Ishikawa (cell line): ENCODE measurements around the gene TECTB.

ENCODE experiments used
- CEBPB ChIP-seq: IDR thresholded peaks from 2 replicates; pipeline ENCODE4 v1.6.1; 2012
- CREB1 ChIP-seq: IDR thresholded peaks from 2 replicates; pipeline ENCODE4 v1.6.1; 2012; ENCODE audit warnings: low read depth
- EGR1 ChIP-seq: IDR thresholded peaks from 2 replicates; pipeline ENCODE4 v1.6.1; 2012
- EP300 ChIP-seq: IDR thresholded peaks from 2 replicates; pipeline ENCODE4 v1.6.1; 2012; ENCODE audit warnings: borderline replicate concordance
- FOXM1 ChIP-seq: IDR thresholded peaks from 2 replicates; pipeline ENCODE4 v1.6.1; 2012; ENCODE audit warnings: low read depth, borderline replicate concordance
- MAX ChIP-seq: IDR thresholded peaks from 2 replicates; pipeline ENCODE4 v1.6.1; 2012
- NFIC ChIP-seq: IDR thresholded peaks from 2 replicates; pipeline ENCODE4 v1.6.1; 2012
- RAD21 ChIP-seq: IDR thresholded peaks from 2 replicates; pipeline ENCODE4 v1.6.1; 2012; ENCODE audit warnings: low read depth
- TAF1 ChIP-seq: IDR thresholded peaks from 2 replicates; pipeline ENCODE4 v1.6.1; 2012; ENCODE audit warnings: low read depth, mild to moderate bottlenecking
- TCF12 ChIP-seq: IDR thresholded peaks from 2 replicates; pipeline ENCODE4 v1.6.1; 2012; ENCODE audit warnings: low read depth
- TEAD4 ChIP-seq: IDR thresholded peaks from 2 replicates; pipeline ENCODE4 v1.6.1; 2012
- YY1 ChIP-seq: IDR thresholded peaks from 2 replicates; pipeline ENCODE4 v1.6.1; 2012; ENCODE audit warnings: low read depth
- ZBTB7A ChIP-seq: IDR thresholded peaks from 2 replicates; pipeline ENCODE4 v1.6.1; 2012; ENCODE audit warnings: low read depth
- TF ChIP-seq, protein P1 (sequence below): IDR thresholded peaks from 2 replicates; pipeline ENCODE4 v1.6.1; 2012; ENCODE audit warnings: low read depth, mild to moderate bottlenecking
- TF ChIP-seq, protein P2 (sequence below): IDR thresholded peaks from 2 replicates; pipeline ENCODE4 v1.6.1; 2012

TECTB gene

GRCh38 chr10:112239347-112239746 is 43.9 kb upstream of the TECTB start:
- TF ChIP-seq, protein P1, sequence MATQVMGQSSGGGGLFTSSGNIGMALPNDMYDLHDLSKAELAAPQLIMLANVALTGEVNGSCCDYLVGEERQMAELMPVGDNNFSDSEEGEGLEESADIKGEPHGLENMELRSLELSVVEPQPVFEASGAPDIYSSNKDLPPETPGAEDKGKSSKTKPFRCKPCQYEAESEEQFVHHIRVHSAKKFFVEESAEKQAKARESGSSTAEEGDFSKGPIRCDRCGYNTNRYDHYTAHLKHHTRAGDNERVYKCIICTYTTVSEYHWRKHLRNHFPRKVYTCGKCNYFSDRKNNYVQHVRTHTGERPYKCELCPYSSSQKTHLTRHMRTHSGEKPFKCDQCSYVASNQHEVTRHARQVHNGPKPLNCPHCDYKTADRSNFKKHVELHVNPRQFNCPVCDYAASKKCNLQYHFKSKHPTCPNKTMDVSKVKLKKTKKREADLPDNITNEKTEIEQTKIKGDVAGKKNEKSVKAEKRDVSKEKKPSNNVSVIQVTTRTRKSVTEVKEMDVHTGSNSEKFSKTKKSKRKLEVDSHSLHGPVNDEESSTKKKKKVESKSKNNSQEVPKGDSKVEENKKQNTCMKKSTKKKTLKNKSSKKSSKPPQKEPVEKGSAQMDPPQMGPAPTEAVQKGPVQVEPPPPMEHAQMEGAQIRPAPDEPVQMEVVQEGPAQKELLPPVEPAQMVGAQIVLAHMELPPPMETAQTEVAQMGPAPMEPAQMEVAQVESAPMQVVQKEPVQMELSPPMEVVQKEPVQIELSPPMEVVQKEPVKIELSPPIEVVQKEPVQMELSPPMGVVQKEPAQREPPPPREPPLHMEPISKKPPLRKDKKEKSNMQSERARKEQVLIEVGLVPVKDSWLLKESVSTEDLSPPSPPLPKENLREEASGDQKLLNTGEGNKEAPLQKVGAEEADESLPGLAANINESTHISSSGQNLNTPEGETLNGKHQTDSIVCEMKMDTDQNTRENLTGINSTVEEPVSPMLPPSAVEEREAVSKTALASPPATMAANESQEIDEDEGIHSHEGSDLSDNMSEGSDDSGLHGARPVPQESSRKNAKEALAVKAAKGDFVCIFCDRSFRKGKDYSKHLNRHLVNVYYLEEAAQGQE: no peak
- TF ChIP-seq EP300: no peak
- no peak for TF ChIP-seq EGR1
- TF ChIP-seq TAF1: no peak
- TF ChIP-seq MAX: no peak
- no peak for TF ChIP-seq TEAD4
- no peak for TF ChIP-seq CEBPB
- TF ChIP-seq CREB1: no peak
- no peak for TF ChIP-seq TCF12
- TF ChIP-seq RAD21: no peak
- TF ChIP-seq NFIC: no peak
- TF ChIP-seq FOXM1: no peak
- TF ChIP-seq, protein P2, sequence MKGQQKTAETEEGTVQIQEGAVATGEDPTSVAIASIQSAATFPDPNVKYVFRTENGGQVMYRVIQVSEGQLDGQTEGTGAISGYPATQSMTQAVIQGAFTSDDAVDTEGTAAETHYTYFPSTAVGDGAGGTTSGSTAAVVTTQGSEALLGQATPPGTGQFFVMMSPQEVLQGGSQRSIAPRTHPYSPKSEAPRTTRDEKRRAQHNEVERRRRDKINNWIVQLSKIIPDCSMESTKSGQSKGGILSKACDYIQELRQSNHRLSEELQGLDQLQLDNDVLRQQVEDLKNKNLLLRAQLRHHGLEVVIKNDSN: no peak
- no peak for TF ChIP-seq ZBTB7A
- TF ChIP-seq YY1: no peak

DNA sequence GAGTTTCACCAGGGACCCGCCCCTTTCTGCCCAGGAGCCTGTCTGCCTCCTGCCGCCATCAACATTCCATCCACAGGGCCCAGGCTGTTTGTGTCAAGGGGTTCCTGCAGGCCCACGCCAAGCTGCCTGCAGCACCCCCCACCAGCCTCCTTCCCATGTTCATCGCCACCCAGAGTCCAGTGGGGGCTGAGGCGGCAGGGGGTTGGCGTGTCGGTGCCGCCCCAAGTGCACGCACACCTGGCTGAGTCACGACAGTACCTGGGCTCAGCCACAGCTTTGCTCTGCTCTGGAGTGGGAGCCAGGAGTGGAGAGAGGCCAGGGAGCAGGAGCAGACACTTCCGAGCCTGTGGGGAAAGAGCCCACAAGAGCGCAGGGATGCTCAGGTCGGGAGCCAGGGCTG is 42.8 kb upstream of the TECTB start:
- no peak for TF ChIP-seq RAD21
- no peak for TF ChIP-seq TEAD4
- no peak for TF ChIP-seq EP300
- TF ChIP-seq FOXM1: no peak
- TF ChIP-seq ZBTB7A: no peak
- TF ChIP-seq, protein P2: no peak
- no peak for TF ChIP-seq EGR1
- no peak for TF ChIP-seq YY1
- TF ChIP-seq CEBPB: no peak
- TF ChIP-seq NFIC: no peak
- no peak for TF ChIP-seq TCF12
- TF ChIP-seq, protein P1: no peak
- TF ChIP-seq MAX: no peak
- TF ChIP-seq TAF1: no peak
- TF ChIP-seq CREB1: no peak

DNA sequence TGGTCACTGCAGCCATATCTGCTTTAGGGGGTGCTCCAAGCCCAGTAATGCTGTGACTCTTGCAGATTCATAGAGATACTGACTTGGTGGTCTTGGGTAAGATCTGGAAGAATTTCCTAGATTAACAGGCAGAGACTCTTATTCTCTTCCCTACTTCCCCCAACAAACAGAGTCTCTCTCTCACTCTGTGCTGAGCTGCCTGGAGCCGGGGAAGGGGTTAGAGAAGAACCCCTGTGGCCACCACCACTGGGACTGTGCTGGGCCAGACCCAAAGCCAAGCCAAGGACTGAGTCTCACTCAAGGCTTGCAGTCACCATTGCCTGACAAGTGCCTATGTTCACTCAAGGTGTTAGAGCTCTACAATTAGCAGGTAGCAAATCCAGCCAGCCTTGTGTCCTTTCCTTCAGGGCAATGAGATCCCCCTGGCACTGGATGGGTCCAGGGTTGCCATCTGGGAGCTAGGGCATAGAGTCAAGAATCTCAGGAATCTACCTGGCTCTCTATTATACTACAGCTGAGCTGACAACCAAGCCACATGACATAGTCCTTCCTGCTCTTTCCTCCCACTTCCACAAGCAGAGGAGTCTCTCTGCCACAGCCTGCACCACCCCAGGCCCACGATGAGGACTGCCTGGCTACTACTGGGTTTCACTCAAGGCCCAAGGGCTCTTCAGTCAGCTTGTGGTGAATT is 41.4 kb upstream of the TECTB start:
- TF ChIP-seq, protein P2: no peak
- TF ChIP-seq TCF12: no peak
- no peak for TF ChIP-seq ZBTB7A
- TF ChIP-seq FOXM1: no peak
- TF ChIP-seq TAF1: no peak
- TF ChIP-seq, protein P1: no peak

DNA sequence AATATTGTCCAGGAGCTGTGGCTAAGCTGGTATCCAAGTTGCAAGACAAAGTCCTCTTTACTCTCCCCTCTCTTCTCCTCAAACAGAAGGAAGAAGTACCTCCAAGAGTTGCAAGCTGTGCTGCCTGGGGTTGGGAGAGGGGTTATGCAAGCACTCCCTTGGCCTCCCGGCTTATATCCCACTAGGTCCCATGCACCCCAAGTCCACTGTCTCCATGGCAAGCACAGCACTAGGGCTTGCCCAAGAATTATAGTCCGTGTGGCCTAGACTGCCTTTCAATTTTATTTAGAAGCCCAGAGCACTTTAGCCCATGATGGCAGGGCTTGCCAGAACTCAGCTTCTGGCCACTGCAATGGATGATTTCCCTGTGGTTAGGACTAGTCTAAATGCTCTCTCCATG is 40.4 kb upstream of the TECTB start:
- TF ChIP-seq TEAD4: no peak
- no peak for TF ChIP-seq TAF1
- TF ChIP-seq ZBTB7A: no peak
- TF ChIP-seq EP300: no peak
- no peak for TF ChIP-seq EGR1
- TF ChIP-seq TCF12: no peak
- TF ChIP-seq MAX: no peak
- TF ChIP-seq FOXM1: no peak
- TF ChIP-seq NFIC: no peak
- TF ChIP-seq, protein P2: no peak
- TF ChIP-seq YY1: no peak
- TF ChIP-seq RAD21: no peak
- TF ChIP-seq, protein P1: no peak
- TF ChIP-seq CREB1: no peak
- no peak for TF ChIP-seq CEBPB
